ENCODE results near the gene APLF. TPM values are rescaled to one million over a fixed set of nuclear protein-coding genes. Genes with fewer than 3 reads are reported as not detected.

APLF gene
- total and polyA plus RNA-seq, 2 experiments from 2014 or later, result 3.0 to 3.7 TPM

DNA sequence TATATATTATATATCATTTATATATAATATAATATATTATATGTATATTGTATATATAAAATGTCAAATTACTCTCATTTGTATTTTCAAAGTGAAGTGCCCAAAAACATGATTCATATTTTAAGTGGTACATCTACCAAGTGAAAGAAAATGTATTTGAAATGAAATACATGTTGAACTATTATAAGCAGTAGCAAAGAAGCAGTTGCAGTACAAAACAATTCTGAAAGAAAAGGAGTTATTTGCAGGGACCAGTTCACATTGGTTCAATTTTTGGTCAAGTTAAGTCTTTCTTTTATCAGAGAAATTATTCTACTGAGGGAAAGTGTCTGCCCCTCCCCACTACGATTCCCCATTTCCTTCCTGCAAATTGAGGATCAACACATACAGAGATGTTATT lies 51.9 kb downstream of the APLF start (continued):
- no peak for TF ChIP-seq STAT1 (IDR thresholded peaks at IDR 0.05; ENCODE audit: unreplicated experiment)
- TF ChIP-seq CTCF (conservative IDR thresholded peaks at IDR 0.05; ENCODE audit: low read depth in 2 of 2), result no peak
- TF ChIP-seq JUNB (IDR thresholded peaks at IDR 0.05; ENCODE audit: unreplicated experiment), result no peak

GRCh38 chr2:68521037-68521436 lies 53.7 kb downstream of the APLF start:
- H3K4me1 Mint-ChIP-seq, result no peaks in the 10 kb centered on the region

More at GRCh38 chr2:68521037-68521436, 53.7 kb downstream of the APLF start:
- no peaks in the 10 kb centered on the region for H4K20me1 ChIP-seq (replicated peaks; ENCODE audit: insufficient read depth)
- H3K4me3 ChIP-seq, result no peak overlapping the region
- H3K27me3 Mint-ChIP-seq (ENCODE audit: insufficient read depth, low read depth, poor library complexity), result peaks cover 1% of the 10 kb centered on the region
- TF ChIP-seq EZH2 (IDR thresholded peaks at IDR 0.05; ENCODE audit: low read depth, unreplicated experiment) (no peak), POLR2AphosphoS5 (IDR thresholded peaks at IDR 0.05; ENCODE audit: low read depth) (no peak), ZNF331 (CRISPR knock-in tag; IDR thresholded peaks at IDR 0.05; ENCODE audit: low read depth) (no peak), CREB1 (CRISPR knock-in tag; IDR thresholded peaks at IDR 0.05; ENCODE audit: low read depth) (no peak), CTCF (conservative IDR thresholded peaks at IDR 0.05; ENCODE audit: low read depth in 2 of 2) (no peak), NANOG (IDR thresholded peaks at IDR 0.05; ENCODE audit: borderline replicate concordance) (no peak), STAT1 (IDR thresholded peaks at IDR 0.05; ENCODE audit: unreplicated experiment) (no peak), EZH2phosphoT487 (IDR thresholded peaks at IDR 0.05; ENCODE audit: unreplicated experiment) (no peak), ZNF114 (CRISPR knock-in tag; IDR thresholded peaks at IDR 0.05) (no peak), JUNB (IDR thresholded peaks at IDR 0.05; ENCODE audit: unreplicated experiment) (no peak)
- TF ChIP-seq, protein P1, sequence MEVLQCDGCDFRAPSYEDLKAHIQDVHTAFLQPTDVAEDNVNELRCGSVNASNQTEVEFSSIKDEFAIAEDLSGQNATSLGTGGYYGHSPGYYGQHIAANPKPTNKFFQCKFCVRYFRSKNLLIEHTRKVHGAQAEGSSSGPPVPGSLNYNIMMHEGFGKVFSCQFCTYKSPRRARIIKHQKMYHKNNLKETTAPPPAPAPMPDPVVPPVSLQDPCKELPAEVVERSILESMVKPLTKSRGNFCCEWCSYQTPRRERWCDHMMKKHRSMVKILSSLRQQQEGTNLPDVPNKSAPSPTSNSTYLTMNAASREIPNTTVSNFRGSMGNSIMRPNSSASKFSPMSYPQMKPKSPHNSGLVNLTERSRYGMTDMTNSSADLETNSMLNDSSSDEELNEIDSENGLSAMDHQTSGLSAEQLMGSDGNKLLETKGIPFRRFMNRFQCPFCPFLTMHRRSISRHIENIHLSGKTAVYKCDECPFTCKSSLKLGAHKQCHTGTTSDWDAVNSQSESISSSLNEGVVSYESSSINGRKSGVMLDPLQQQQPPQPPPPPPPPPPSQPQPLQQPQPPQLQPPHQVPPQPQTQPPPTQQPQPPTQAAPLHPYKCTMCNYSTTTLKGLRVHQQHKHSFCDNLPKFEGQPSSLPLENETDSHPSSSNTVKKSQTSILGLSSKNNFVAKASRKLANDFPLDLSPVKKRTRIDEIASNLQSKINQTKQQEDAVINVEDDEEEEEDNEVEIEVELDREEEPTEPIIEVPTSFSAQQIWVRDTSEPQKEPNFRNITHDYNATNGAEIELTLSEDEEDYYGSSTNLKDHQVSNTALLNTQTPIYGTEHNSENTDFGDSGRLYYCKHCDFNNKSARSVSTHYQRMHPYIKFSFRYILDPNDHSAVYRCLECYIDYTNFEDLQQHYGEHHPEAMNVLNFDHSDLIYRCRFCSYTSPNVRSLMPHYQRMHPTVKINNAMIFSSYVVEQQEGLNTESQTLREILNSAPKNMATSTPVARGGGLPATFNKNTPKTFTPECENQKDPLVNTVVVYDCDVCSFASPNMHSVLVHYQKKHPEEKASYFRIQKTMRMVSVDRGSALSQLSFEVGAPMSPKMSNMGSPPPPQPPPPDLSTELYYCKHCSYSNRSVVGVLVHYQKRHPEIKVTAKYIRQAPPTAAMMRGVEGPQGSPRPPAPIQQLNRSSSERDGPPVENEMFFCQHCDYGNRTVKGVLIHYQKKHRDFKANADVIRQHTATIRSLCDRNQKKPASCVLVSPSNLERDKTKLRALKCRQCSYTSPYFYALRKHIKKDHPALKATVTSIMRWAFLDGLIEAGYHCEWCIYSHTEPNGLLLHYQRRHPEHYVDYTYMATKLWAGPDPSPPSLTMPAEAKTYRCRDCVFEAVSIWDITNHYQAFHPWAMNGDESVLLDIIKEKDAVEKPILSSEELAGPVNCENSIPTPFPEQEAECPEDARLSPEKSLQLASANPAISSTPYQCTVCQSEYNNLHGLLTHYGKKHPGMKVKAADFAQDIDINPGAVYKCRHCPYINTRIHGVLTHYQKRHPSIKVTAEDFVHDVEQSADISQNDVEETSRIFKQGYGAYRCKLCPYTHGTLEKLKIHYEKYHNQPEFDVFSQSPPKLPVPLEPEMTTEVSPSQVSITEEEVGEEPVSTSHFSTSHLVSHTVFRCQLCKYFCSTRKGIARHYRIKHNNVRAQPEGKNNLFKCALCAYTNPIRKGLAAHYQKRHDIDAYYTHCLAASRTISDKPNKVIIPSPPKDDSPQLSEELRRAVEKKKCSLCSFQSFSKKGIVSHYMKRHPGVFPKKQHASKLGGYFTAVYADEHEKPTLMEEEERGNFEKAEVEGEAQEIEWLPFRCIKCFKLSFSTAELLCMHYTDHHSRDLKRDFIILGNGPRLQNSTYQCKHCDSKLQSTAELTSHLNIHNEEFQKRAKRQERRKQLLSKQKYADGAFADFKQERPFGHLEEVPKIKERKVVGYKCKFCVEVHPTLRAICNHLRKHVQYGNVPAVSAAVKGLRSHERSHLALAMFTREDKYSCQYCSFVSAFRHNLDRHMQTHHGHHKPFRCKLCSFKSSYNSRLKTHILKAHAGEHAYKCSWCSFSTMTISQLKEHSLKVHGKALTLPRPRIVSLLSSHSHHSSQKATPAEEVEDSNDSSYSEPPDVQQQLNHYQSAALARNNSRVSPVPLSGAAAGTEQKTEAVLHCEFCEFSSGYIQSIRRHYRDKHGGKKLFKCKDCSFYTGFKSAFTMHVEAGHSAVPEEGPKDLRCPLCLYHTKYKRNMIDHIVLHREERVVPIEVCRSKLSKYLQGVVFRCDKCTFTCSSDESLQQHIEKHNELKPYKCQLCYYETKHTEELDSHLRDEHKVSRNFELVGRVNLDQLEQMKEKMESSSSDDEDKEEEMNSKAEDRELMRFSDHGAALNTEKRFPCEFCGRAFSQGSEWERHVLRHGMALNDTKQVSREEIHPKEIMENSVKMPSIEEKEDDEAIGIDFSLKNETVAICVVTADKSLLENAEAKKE (CRISPR knock-in tag; IDR thresholded peaks at IDR 0.05), result no peak
- H3K4me3 Mint-ChIP-seq, result no peak overlapping the region
- no peak overlapping the region for H3K27ac Mint-ChIP-seq
- H3K27me3 ChIP-seq (ENCODE audit: insufficient read depth), result no peaks in the 10 kb centered on the region
- H2AFZ ChIP-seq, result no peak overlapping the region
- no peaks in the 10 kb centered on the region for H3K4me1 ChIP-seq (ENCODE audit: insufficient read depth)
- H3K4me2 ChIP-seq, result no peak overlapping the region
- no peak overlapping the region for H3K27ac ChIP-seq (ENCODE audit: low read depth)
- DNase-seq (ENCODE audit: low spot score) (no peak), ATAC-seq (no peak)
- H3K79me2 ChIP-seq (replicated peaks; ENCODE audit: insufficient read depth), result no peaks in the 10 kb centered on the region
- peaks cover 3% of the 10 kb centered on the region for H3K36me3 Mint-ChIP-seq (ENCODE audit: low read depth)
- no peaks in the 10 kb centered on the region for H3K9me2 ChIP-seq (ENCODE audit: insufficient read depth)
- no peaks in the 10 kb centered on the region for H3K36me3 ChIP-seq (ENCODE audit: insufficient read depth)
- no peaks in the 10 kb centered on the region for H3K9me3 Mint-ChIP-seq
- H3F3A ChIP-seq (replicated peaks; ENCODE audit: low read depth), result no peaks in the 10 kb centered on the region
